GM21360 (cell line): ENCODE results near the gene PCDH17.

Experiments used
- ATAC-seq: cut with Tn5 transposase; IDR thresholded peaks from one replicate; pipeline ENCODE4 v1.9.1; 2021; ENCODE audit warnings: mild to moderate bottlenecking, moderate library complexity; ENCODE audit not compliant: unreplicated experiment

Gene PCDH17

GRCh38 chr13:57631596-57632275 is at the start of gene PCDH17:
Gene PCDH17, plus strand, starts transcription at chr13:57631744. Its CDS starts 803 bp downstream, at chr13:57632547.
- ATAC-seq = no peak

GRCh38 chr13:57582032-57582431 is 49.5 kb upstream of the PCDH17 start:
- no peak for ATAC-seq

- no peak for ATAC-seq
Observed at GRCh38 chr13:57583529-57583928, 48.0 kb upstream of the PCDH17 start.

GRCh38 chr13:57588639-57589038 is 42.9 kb upstream of the PCDH17 start:
- ATAC-seq = no peak

- ATAC-seq = no peak
Observed at GRCh38 chr13:57595775-57596174, 35.8 kb upstream of the PCDH17 start.

GRCh38 chr13:57601536-57601935 is 30.0 kb upstream of the PCDH17 start:
- no peak for ATAC-seq

- no peak for ATAC-seq
Observed at GRCh38 chr13:57604442-57604841, 27.1 kb upstream of the PCDH17 start.

- ATAC-seq = no peak
Observed at GRCh38 chr13:57611969-57612368, 19.6 kb upstream of the PCDH17 start.

GRCh38 chr13:57612568-57612967 is 19.0 kb upstream of the PCDH17 start:
- ATAC-seq = no peak

- no peak for ATAC-seq
Observed at GRCh38 chr13:57624565-57625435, 6.7 kb upstream of the PCDH17 start.

- ATAC-seq = no peak
Observed at GRCh38 chr13:57627663-57628062, 3.9 kb upstream of the PCDH17 start.

GRCh38 chr13:57629391-57629804 is 2.1 kb upstream of the PCDH17 start:
- no peak for ATAC-seq

- no peak for ATAC-seq
Observed at GRCh38 chr13:57629821-57630235, 1.7 kb upstream of the PCDH17 start.

GRCh38 chr13:57630661-57631595 is 616 bp upstream of the PCDH17 start:
- no peak for ATAC-seq

GRCh38 chr13:57632276-57633140 is 964 bp downstream of the PCDH17 start:
- no peak for ATAC-seq

GRCh38 chr13:57633141-57633949 is 1.8 kb downstream of the PCDH17 start:
- ATAC-seq = no peak

GRCh38 chr13:57633950-57634838 is 2.6 kb downstream of the PCDH17 start:
- no peak for ATAC-seq

- no peak for ATAC-seq
Observed at GRCh38 chr13:57634839-57635165, 3.3 kb downstream of the PCDH17 start.
